Ramos (cell line): ENCODE results near the gene WDR55.

Experiments used
- in situ Hi-C: fragments of 300-500 bp; cut with MboI; formaldehyde crosslinking; loops from one replicate; pipeline ENCODE4 v1.14.3; 2022; ENCODE audit warnings: low sequenced_read_pairs; ENCODE audit not compliant: unreplicated experiment

The WDR55 gene, protein sequence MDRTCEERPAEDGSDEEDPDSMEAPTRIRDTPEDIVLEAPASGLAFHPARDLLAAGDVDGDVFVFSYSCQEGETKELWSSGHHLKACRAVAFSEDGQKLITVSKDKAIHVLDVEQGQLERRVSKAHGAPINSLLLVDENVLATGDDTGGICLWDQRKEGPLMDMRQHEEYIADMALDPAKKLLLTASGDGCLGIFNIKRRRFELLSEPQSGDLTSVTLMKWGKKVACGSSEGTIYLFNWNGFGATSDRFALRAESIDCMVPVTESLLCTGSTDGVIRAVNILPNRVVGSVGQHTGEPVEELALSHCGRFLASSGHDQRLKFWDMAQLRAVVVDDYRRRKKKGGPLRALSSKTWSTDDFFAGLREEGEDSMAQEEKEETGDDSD

GRCh38 chr5:140664359-140665119, at the start of gene WDR55:
Gene WDR55, plus strand, starts transcription at chr5:140664904. Its CDS starts 9 bp downstream, at chr5:140664913.
- in situ Hi-C loops: no loop called here

DNA sequence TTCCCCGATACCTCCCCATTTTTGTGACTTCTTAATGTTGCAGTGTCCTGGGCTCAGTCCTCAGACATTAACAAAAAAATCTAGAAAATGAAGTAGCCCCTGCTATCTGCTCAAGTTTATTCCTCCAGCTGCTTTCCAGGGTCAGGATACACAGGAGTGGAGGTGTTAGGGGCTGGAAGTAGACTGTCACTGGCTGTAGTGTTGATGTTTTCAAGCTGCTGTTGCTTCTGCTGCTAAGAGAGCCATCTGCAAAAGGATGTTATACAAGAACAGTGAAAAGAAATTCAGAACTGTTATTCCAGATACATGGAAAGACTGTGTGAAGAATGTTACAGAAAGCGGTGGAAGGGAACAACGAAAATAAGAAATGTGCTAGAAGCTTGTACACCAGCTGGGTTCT, 42.4 kb upstream of the WDR55 start:
- in situ Hi-C loops: loop anchor here (5.0 kb wide), 1 partner anchor 40 kb away; no protein-coding TSS in a partner anchor

- in situ Hi-C loops: loop anchor here (5.0 kb wide), 1 partner anchor 41 kb away; no protein-coding TSS in a partner anchor
Observed at GRCh38 chr5:140623061-140623460, 41.6 kb upstream of the WDR55 start.

DNA sequence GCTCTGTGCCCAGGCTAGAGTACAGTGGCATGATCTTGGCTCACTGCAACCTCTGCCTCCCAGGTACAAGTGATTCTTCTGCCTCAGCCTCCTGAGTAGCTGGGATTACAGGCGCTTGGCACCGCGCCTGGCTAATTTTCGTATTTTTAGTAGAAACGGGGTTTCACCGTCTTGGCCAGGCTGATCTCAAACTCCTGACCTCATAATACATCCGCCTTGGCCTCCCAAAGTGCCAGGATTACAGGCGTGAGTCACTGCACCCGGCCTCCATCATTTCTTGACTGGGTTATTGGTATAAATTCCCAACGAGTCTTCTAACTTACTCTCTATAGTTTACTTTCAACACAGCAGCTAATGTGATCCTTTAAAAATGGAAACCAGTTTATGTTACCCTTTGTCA, 39.8 kb upstream of the WDR55 start:
- in situ Hi-C loops: loop anchor here (5.0 kb wide), 1 partner anchor 43 kb away; no protein-coding TSS in a partner anchor

DNA sequence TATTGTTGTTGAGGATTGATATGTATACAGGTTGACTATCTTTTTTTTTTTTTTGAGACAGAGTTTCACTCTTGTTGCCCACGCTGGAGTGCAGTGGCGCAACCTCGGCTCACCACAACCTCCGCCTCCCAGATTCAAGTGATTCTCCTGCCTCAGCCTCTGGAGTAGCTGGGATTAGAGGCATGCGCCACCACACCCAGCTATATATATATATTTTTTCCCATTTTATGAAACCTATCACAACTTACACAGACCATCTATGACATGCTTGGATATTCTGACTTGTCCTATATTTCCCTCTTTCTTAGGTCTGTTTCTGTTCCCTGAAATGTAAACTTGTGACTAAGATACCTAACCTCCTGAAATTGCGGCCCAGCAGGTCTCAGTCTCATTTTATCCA, 36.7 kb upstream of the WDR55 start:
- in situ Hi-C loops: no loop called here

DNA sequence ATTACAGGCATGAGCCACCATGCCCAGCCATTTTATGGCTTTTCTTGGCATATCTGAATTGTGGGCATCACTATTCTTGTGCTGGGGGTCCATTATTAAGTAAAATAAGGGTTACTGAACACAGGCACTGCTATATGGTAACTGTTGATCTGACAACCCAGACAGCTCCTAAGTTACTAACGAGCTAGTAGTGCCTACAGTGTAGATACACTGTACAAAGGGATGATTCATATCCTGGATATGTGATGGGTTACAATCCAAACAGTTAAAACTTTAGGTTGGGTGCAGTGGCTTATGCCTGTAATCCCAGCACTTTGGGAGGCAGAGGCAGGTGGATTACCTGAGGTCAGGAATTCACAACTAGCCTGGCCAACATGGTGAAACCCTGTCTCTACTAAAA, 36.0 kb upstream of the WDR55 start:
- in situ Hi-C loops: no loop called here

DNA sequence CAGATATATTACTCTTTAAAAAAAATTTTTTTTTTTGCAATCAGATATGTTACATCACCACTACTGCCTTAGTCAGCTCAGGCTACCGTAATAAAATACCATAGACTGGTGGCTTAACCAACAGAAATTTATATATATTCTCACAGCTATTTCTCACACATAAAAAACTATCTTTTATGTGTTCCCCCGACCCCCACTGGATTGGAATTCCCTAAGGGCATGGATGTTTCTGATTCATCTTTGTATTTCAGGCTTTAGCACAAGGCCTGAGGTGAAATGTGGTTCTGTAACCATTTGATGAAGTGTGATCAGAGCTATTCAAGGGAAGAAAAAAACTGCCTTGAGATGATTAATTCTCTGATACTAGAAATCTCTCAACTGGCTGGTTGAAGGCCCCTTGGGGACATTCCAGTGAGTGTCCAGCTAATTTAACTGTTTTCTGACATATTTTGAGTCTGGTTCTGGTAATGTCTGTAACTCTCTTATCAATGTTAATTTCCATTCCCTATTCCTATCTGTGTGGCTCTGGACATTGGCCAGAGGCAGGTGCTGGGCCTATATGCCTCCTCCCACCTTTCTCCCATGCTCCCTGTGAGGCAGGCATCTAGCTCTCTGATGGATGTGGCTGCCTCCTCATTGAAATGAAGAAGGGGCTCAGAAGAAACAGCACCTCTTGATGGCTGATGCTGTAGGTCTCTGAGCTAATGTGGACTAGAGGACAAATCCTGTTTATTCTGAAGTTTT, 34.2 kb upstream of the WDR55 start:
- in situ Hi-C loops: loop anchor here (10.0 kb wide), 1 partner anchor 266 kb away; the partner anchor contains the start of gene SLC4A9

GRCh38 chr5:140631036-140631417, 33.7 kb upstream of the WDR55 start:
- in situ Hi-C loops: loop anchor here (10.0 kb wide), 1 partner anchor 266 kb away; the partner anchor contains the start of gene SLC4A9

DNA sequence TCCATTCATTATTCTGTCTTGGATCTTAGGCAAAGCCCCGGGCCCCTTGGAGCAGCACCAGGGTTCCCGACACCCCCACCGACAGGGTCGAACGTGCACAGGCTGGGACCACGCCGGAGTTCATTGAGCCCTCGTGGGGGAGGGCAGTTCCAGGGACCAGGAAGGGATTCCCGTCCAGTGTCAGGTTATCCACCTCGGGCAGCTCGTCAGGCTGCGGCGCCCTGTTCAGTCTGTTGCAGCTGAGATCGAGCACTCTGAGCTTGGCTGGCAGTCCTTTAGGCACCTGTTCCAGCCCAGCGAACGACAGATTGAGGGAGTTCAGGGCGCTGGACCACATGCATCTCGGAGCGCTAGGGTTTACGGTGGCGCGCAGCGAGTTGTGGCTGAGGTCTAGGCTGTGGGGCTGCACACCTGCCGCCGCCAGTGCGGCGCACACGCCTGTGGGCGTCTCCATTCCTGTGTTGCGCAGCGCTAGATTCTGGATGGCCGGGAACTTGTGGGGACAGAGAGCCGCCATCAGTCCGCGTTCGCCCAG, 32.8 kb upstream of the WDR55 start:
- in situ Hi-C loops: loop anchor here (10.0 kb wide), 1 partner anchor 267 kb away; the partner anchor contains the start of gene SLC4A9

DNA sequence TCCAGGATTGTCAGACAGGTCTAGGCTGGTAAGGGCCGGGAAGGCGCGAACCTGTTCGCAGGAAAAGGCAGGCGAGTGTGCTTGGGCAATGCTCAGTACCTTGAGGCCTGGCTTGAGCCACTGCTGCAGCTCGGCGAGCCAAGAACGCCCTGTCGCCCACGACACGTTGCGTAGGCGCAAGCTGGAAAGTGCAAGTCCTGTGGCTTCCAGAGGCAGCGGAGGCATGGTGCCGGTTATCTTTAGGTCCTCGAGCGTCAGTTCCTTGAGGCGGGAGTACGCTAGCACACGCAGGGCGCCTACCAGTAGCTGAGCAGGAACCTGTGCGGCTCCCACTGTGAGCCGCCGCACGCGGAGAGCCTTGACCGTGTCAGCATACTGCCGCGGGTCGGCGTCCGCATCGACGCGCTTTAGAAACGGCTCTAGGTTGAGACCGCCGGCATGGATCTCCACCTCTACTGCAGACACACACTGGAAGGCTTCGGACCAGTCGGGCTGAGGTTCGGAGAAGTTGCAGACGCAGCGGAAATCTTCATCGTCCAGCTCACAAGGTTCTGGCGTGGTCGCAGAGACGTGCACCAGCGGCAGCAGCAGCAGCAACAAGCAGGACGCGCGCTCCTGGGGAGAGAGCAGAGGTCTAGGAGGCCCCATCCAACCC, 32.2 kb upstream of the WDR55 start:
- in situ Hi-C loops: loop anchor here (10.0 kb wide), 1 partner anchor 268 kb away; the partner anchor contains the start of gene SLC4A9

- in situ Hi-C loops: loop anchor here (10.0 kb wide), 1 partner anchor 268 kb away; the partner anchor contains the start of gene SLC4A9
Observed at GRCh38 chr5:140633021-140633471, 31.7 kb upstream of the WDR55 start, which contains the start of gene CD14. Gene CD14, minus strand, starts transcription at chr5:140633175. Its CDS starts 104 bp downstream, at chr5:140633071.

GRCh38 chr5:140633501-140633900, 31.2 kb upstream of the WDR55 start:
- in situ Hi-C loops: loop anchor here (10.0 kb wide), 1 partner anchor 269 kb away; the partner anchor contains the start of gene SLC4A9

DNA sequence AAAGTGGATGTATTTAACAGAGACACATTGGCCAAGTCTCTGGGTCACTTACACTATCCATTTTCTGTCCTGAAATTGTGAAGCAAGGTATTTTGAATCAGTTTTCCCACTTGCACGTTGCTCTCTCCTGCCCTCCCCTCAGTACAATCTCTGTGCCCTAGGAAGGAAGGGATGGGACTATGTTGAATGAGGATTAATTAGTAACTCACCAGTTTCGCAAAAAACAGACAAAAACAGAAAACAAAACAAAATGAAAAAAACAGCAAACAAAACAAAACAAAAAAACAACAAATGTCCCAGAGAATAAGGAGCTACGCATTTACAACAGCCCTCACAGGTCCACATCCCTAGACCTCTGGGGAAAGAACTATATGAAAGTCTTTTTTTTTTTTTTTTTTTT, 30.6 kb upstream of the WDR55 start:
- in situ Hi-C loops: loop anchor here (10.0 kb wide), 1 partner anchor 269 kb away; the partner anchor contains the start of gene SLC4A9

DNA sequence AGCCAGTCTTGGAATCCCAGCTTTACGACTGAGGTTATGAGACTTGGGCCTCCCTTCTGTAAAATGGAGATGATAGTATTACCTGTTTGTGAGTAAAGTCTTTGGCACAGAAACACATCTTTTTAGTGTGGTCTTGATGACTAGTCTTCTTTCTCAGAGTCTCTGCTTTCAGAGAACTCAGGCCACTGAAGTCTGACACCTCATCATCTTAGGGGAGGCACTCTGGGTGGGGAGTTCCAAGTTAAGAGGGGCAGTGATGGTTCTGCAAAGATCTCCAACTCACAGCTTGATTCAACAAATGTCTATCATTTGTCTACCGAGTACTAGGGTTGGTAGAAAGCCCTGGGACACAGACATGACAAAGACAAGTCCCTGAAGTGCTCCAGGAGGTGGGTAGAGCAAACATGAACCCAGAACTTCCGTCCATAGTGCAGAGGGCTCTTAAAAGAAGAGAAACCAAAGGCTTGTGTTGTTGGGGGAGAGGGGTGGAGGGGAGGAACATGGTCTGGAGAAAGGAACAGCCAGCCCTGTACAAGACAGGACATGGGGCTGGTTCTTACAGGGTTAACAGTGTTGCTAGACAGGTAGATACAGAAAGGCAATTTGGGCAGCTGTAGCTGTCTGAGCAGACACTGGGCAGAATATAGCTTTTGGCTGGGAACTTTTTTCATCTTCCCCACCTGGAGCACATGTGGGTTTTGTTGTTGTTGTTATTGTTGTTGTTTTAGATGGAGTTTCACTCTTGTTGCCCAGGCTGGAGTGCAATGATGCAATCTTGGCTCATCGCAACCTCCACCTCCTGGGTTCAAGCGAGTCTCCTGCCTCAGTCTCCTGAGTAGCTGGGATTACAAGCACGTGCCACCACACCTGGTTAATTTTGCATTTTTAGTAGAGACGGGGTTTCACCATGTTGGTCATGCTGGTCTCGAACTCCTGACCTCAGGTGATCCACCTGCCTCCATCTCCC, 29.1 kb upstream of the WDR55 start:
- in situ Hi-C loops: loop anchor here (10.0 kb wide), 1 partner anchor 271 kb away; the partner anchor contains the start of gene SLC4A9

DNA sequence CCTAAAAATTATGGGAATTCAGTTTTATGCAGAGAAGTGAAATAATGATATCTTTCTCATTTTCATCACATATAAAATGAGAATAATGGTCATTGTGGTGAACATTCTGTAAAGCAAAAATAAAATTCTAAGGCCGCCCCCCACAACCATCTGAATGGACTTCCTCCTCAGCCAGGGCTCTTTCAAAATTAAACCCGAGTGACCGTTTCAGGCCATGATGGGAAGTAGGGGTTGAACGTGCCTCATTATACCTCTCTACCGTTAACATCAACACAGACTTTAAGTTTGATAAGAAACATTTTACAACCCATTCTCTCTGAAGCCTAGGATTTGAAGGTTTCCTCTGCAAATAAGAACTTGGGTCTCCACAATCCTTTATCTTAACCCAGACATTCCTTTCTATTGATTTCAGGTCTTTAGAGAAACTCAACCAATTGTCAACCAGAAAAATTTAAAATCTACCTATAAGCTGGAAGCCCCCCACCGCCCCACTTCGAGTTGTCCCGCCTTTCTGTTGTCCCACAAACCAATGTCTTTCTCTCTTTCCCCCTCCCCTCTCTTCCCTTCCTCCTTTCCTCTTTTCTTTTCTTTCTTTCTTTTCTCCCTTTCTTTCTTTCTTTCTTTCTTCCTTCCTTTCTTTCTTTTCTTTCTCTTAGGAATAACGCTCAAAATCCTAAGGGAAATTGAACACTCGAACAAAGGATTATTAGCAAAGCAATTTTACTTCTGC, 27.2 kb upstream of the WDR55 start:
- in situ Hi-C loops: loop anchor here (10.0 kb wide), 1 partner anchor 273 kb away; the partner anchor contains the start of gene SLC4A9

- in situ Hi-C loops: loop anchor here (10.0 kb wide), 1 partner anchor 274 kb away; the partner anchor contains the start of gene SLC4A9
Observed at GRCh38 chr5:140638898-140639147, 25.9 kb upstream of the WDR55 start.
